ENCODE results near the gene HNRNPA0. TPM values are rescaled to one million over a fixed set of nuclear protein-coding genes. Genes with fewer than 3 reads are reported as not detected.

HNRNPA0 gene
- total and polyA plus RNA-seq, 2 donors (not counting 1 experiment from before 2014, with no cell fraction given) = 31.5 to 34.2 TPM

DNA sequence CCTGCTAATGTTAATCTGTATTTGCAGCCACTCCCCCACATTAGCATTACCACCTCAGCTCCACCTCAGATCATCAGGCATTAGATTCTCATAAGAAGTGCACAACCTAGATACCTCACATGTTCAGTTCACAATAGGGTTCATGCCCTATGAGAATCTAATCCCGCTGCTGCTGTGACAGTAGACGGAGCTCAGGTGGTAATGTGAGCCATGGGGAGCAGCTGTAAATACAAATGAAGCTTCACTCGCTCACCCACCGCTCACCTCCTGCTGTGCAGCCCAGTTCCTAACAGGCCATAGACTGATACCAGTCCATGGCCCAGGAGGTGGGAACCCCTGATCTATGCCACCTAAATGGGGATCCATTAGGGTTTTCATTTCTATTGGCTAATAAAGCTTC, 6.1 kb upstream of the HNRNPA0 start:
- DNase-seq (no peak), ATAC-seq (ENCODE audit: low read depth) (no peak)
- no peak overlapping the region for H3K4me3 ChIP-seq (ENCODE audit: control extremely low read depth in 1 of 5, extremely low read depth in 1 of 5, insufficient read depth in 1 of 5, low read depth in 2 of 5, low read length in 4 of 5)
- intact Hi-C loops (cut with micrococcal nuclease) = no loop called here
- Mint-ChIP-seq H3K4me1 (peaks cover under 1% of the 10 kb centered on the region), H3K27ac (no peak overlapping the region), H3K27me3 (no peaks in the 10 kb centered on the region), H3K4me3 (no peak overlapping the region), H3K9me3 (ENCODE audit: insufficient read depth) (no peaks in the 10 kb centered on the region)
- CTCF ChIA-PET = interaction anchor here (1.2 to 2.4 kb wide), 3 partner anchors 9 to 20 kb away, joined by 3 to 10 read pairs (median 4); no protein-coding TSS in a partner anchor
- H4K20me1 ChIP-seq (ENCODE audit: control insufficient read depth, insufficient read depth, low read length, poor library complexity, severe bottlenecking) = no peaks in the 10 kb centered on the region
- H3K27ac ChIP-seq (ENCODE audit: low read length in 2 of 2) = no peak overlapping the region
- WGBS (ENCODE audit: insufficient coverage) = 100% methylated on average over 2 of the region's 4 CpGs
- POLR2A ChIA-PET = no interaction called here
- H3K4me2 ChIP-seq (replicated peaks; ENCODE audit: low read depth, low read length, poor library complexity, severe bottlenecking) = no peak overlapping the region
- no peaks in the 10 kb centered on the region for H3K79me2 ChIP-seq (ENCODE audit: control insufficient read depth, insufficient read depth, low read length)
- peaks cover 1 to 2% of the 10 kb centered on the region in 2 donors for H3K4me1 ChIP-seq (ENCODE audit: control insufficient read depth in 2 of 2, insufficient read depth in 2 of 2, low read length in 2 of 2)
- no peak overlapping the region for H3K9ac ChIP-seq (ENCODE audit: low read length)
- H2AFZ ChIP-seq (ENCODE audit: insufficient read depth, low read depth, low read length, poor library complexity, severe bottlenecking) = no peak overlapping the region
- TF ChIP-seq, protein P1, sequence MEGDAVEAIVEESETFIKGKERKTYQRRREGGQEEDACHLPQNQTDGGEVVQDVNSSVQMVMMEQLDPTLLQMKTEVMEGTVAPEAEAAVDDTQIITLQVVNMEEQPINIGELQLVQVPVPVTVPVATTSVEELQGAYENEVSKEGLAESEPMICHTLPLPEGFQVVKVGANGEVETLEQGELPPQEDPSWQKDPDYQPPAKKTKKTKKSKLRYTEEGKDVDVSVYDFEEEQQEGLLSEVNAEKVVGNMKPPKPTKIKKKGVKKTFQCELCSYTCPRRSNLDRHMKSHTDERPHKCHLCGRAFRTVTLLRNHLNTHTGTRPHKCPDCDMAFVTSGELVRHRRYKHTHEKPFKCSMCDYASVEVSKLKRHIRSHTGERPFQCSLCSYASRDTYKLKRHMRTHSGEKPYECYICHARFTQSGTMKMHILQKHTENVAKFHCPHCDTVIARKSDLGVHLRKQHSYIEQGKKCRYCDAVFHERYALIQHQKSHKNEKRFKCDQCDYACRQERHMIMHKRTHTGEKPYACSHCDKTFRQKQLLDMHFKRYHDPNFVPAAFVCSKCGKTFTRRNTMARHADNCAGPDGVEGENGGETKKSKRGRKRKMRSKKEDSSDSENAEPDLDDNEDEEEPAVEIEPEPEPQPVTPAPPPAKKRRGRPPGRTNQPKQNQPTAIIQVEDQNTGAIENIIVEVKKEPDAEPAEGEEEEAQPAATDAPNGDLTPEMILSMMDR (IDR thresholded peaks at IDR 0.05) = no peak
- no peak for TF ChIP-seq EZH2 (IDR thresholded peaks at IDR 0.05; ENCODE audit: borderline replicate concordance, insufficient read depth, low read depth, low read length, poor library complexity, severe bottlenecking)
- H3K9me3 ChIP-seq (ENCODE audit: control extremely low read depth in 1 of 3, control insufficient read depth in 2 of 3, insufficient read depth in 1 of 3, low read length in 2 of 3) = no peaks in the 10 kb centered on the region
- no peaks in the 10 kb centered on the region for H3K27me3 ChIP-seq (replicated peaks in 1 of 4; ENCODE audit: control extremely low read depth in 1 of 4, control insufficient read depth in 3 of 4, insufficient read depth in 4 of 4, low read length in 3 of 4)
- no peaks in the 10 kb centered on the region for H3K36me3 ChIP-seq (replicated peaks in 1 of 2; ENCODE audit: control extremely low read depth in 1 of 2, control insufficient read depth in 1 of 2, extremely low read depth in 1 of 2, insufficient read depth in 2 of 2, low read length in 1 of 2)

DNA sequence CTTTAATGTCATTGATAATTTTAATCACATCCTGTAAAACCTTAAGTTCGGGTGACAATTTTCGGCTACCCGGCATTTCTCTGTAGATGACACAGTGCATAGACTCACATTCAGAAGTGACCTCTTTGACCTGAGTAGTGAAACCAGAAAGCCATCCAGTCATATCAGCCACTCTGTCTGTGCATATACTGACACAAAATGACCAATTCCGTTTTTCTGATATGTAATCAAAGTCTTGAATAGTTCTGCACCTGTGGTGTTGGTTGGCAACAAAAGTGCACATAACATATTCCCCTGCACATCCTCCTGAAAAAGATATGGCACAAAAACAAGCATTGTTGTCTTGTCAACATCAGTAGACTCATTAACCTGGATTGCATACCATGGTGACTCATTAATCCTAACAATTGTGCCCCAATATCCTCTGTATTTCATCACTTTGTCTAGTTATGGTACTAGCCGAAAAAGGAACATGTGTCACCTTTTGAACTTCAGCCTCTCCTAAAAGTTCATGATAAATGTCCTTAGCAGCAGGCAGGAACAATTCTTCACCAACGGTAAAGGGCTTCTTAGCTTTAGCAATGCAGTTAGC, 4.6 kb upstream of the HNRNPA0 start:
- intact Hi-C loops (cut with micrococcal nuclease) = loop anchor here (10.0 kb wide), 2 partner anchors 816 to 1436 kb away; partner anchors contain the start of genes HSPA9 and SIL1
- WGBS (ENCODE audit: insufficient coverage) = 88% methylated on average over 6 of the region's 6 CpGs
- Histone ChIP-seq H3K27ac (ENCODE audit: low read length in 2 of 2) (no peak overlapping the region), H3K9ac (ENCODE audit: low read length) (no peak overlapping the region), H3K27me3 (replicated peaks in 1 of 4; ENCODE audit: control extremely low read depth in 1 of 4, control insufficient read depth in 3 of 4, insufficient read depth in 4 of 4, low read length in 3 of 4) (no peaks in the 10 kb centered on the region), H3K9me3 (ENCODE audit: control extremely low read depth in 1 of 3, control insufficient read depth in 2 of 3, insufficient read depth in 1 of 3, low read length in 2 of 3) (no peaks in the 10 kb centered on the region), H3K4me2 (replicated peaks; ENCODE audit: low read depth, low read length, poor library complexity, severe bottlenecking) (no peak overlapping the region), H4K20me1 (ENCODE audit: control insufficient read depth, insufficient read depth, low read length, poor library complexity, severe bottlenecking) (peaks cover 3% of the 10 kb centered on the region), H3K36me3 (replicated peaks in 1 of 2; ENCODE audit: control extremely low read depth in 1 of 2, control insufficient read depth in 1 of 2, extremely low read depth in 1 of 2, insufficient read depth in 2 of 2, low read length in 1 of 2) (no peaks in the 10 kb centered on the region), H3K4me1 (ENCODE audit: control insufficient read depth in 2 of 2, insufficient read depth in 2 of 2, low read length in 2 of 2) (peaks cover 4 to 7% of the 10 kb centered on the region in 2 donors), H3K4me3 (ENCODE audit: control extremely low read depth in 1 of 5, extremely low read depth in 1 of 5, insufficient read depth in 1 of 5, low read depth in 2 of 5, low read length in 4 of 5) (no peak overlapping the region), H3K79me2 (ENCODE audit: control insufficient read depth, insufficient read depth, low read length) (peaks cover 3% of the 10 kb centered on the region), H2AFZ (ENCODE audit: insufficient read depth, low read depth, low read length, poor library complexity, severe bottlenecking) (no peak overlapping the region)
- POLR2A ChIA-PET = no interaction called here
- Mint-ChIP-seq H3K4me3 (no peak overlapping the region), H3K27me3 (no peaks in the 10 kb centered on the region), H3K4me1 (peaks cover 6% of the 10 kb centered on the region), H3K27ac (no peak overlapping the region), H3K9me3 (ENCODE audit: insufficient read depth) (no peaks in the 10 kb centered on the region)
- no peak for ATAC-seq (ENCODE audit: low read depth)
- CTCF ChIA-PET = interaction anchor here (1.2 to 1.4 kb wide), 2 partner anchors 20 to 21 kb away, joined by 3 to 4 read pairs; no protein-coding TSS in a partner anchor
- TF ChIP-seq, protein P1 (IDR thresholded peaks at IDR 0.05) = no peak
- TF ChIP-seq EZH2 (IDR thresholded peaks at IDR 0.05; ENCODE audit: borderline replicate concordance, insufficient read depth, low read depth, low read length, poor library complexity, severe bottlenecking) = no peak
- DNase-seq = no peak

All from B cell (primary cell).